HepG2 (cell line): ENCODE results near the gene RBM26. TPM values are rescaled to one million over a fixed set of nuclear protein-coding genes. Genes with fewer than 3 reads are reported as not detected.

Experiments
- ATAC-seq: fragments of 200-7000 bp; cut with Tn5 transposase; 3 replicates; pipeline ENCODE4 v1.9.1; 2020; ENCODE audit warnings: mild to moderate bottlenecking, moderate library complexity
- BruUV-seq: library from RNA; stranded (reverse); fragments of 400-500 nt; replicated peaks from 2 replicates; lab custom pipeline; 2021; lab: Mats Ljungman, UMichigan
- CTCF ChIA-PET: fragments of 300-600 bp; formaldehyde crosslinking; extraction: SDS; loops from one replicate; lab custom pipeline; 2021; ENCODE audit warnings: low total read pairs, inconsistent platforms, low intra/inter-chr PET ratio; lab: Yijun Ruan, JAX
- POLR2A ChIA-PET: fragments of 350-600 bp; sonication (Branson Sonifier 250); formaldehyde crosslinking; loops from one replicate; lab custom pipeline; 2020; ENCODE audit warnings: antibody characterized with exemption, inconsistent platforms; lab: Yijun Ruan, JAX
- DNase-seq: peaks from one replicate; pipeline ENCODE4 v3.0.0-alpha.2; 2015; ENCODE audit warnings: low spot score
- FAIRE-seq: peaks from 3 replicates; lab custom pipeline; 2011; peaks lifted over from hg19 to GRCh38; lab: Jason Lieb, UNC
- H2AFZ ChIP-seq: one replicate; pipeline ENCODE4 v1.6.1; 2011; ENCODE audit warnings: low read length, inconsistent platforms
- H3K27ac ChIP-seq: fragments of 300-600 bp; 3 replicates; pipeline ENCODE4 v1.8.0; 2011; ENCODE audit warnings: mixed run types, mild to moderate bottlenecking, mixed read lengths, low read length, inconsistent platforms; ENCODE audit not compliant: insufficient read depth; ENCODE audit errors: extremely low read length
- H3K27me3 ChIP-seq, 2 experiments: fragments of 200-600 bp in 1 of 2; 2 replicates in 1 of 2; 3 replicates in 1 of 2; pipeline versions ENCODE4 v1.6.0 to v1.8.0; 2011; ENCODE audit warnings: low read length in 2 of 2, mild to moderate bottlenecking in 2 of 2, moderate library complexity in 2 of 2, inconsistent platforms in 1 of 2; ENCODE audit not compliant: insufficient read depth in 2 of 2, control insufficient read depth in 1 of 2
- H3K36me3 ChIP-seq, 2 experiments: fragments of 200-600 bp in 1 of 2; replicated peaks in 1 of 2; 2 replicates in 1 of 2; 3 replicates in 1 of 2; pipeline versions ENCODE4 v1.5.1 to v1.8.0; 2011; ENCODE audit warnings: low read length in 2 of 2, inconsistent platforms in 1 of 2; ENCODE audit not compliant: insufficient read depth in 2 of 2, control insufficient read depth in 1 of 2
- H3K4me1 ChIP-seq: 2 replicates; pipeline ENCODE4 v1.5.1; 2012; ENCODE audit warnings: low read length, inconsistent platforms; ENCODE audit not compliant: insufficient read depth
- H3K4me2 ChIP-seq: 2 replicates; pipeline ENCODE4 v1.6.0; 2011; ENCODE audit warnings: low read depth, low read length, inconsistent platforms
- H3K4me3 ChIP-seq, 3 experiments: fragments of 200-600 bp in 1 of 3; sonication (generic), shearing (Covaris generic) in 1 of 3; replicated peaks in 1 of 3; 2 replicates each; pipeline ENCODE4 v1.5.1; 2011 to 2016; ENCODE audit warnings: low read length in 3 of 3, inconsistent platforms in 2 of 3, low read depth in 2 of 3, mild to moderate bottlenecking in 2 of 3, control low read depth in 1 of 3, mixed read lengths in 1 of 3; ENCODE audit not compliant: insufficient read depth in 1 of 3
- H3K79me2 ChIP-seq: one replicate; pipeline ENCODE4 v1.6.1; 2011; ENCODE audit warnings: low read length, inconsistent platforms; ENCODE audit not compliant: insufficient read depth
- H3K9ac ChIP-seq: 2 replicates; pipeline ENCODE4 v1.6.0; 2011; ENCODE audit warnings: mild to moderate bottlenecking, low read depth, low read length, inconsistent platforms; ENCODE audit not compliant: insufficient read depth
- H3K9me3 ChIP-seq: 2 replicates; pipeline ENCODE4 v1.5.1; 2012; ENCODE audit warnings: mild to moderate bottlenecking, low read length
- H4K20me1 ChIP-seq: 2 replicates; pipeline ENCODE4 v1.6.0; 2011; ENCODE audit warnings: inconsistent platforms, mild to moderate bottlenecking, low read length, moderate library complexity; ENCODE audit not compliant: insufficient read depth
- ATRX ChIP-seq: sonication (generic); formaldehyde crosslinking; IDR thresholded peaks from 2 replicates; pipeline ENCODE4 v1.4.0; 2020; ENCODE audit warnings: missing genetic modification reagents, borderline replicate concordance
- MED8 ChIP-seq: sonication (generic); formaldehyde crosslinking; IDR thresholded peaks from 2 replicates; pipeline ENCODE4 v1.8.1; 2023; ENCODE audit warnings: mild to moderate bottlenecking, missing genetic modification reagents; ENCODE audit not compliant: insufficient replicate concordance
- MEIS1 ChIP-seq: sonication (generic); formaldehyde crosslinking; IDR thresholded peaks from 2 replicates; pipeline ENCODE4 v1.9.0; 2021; ENCODE audit warnings: mild to moderate bottlenecking, missing genetic modification reagents, moderate library complexity, borderline replicate concordance
- NFYB ChIP-seq: sonication (generic); formaldehyde crosslinking; IDR thresholded peaks from 2 replicates; pipeline ENCODE4 v1.4.0; 2020; ENCODE audit warnings: missing genetic modification reagents
- NKX3-1 ChIP-seq: sonication (generic); formaldehyde crosslinking; IDR thresholded peaks from 2 replicates; pipeline ENCODE4 v1.5.0; 2020; ENCODE audit warnings: missing genetic modification reagents
- PCBP1 ChIP-seq: fragments of 200-400 bp; formaldehyde crosslinking; IDR thresholded peaks from 2 replicates; pipeline ENCODE4 v1.6.1; 2017; ENCODE audit warnings: mild to moderate bottlenecking, low read depth, low read length, borderline replicate concordance
- PRMT3 ChIP-seq: sonication (generic); formaldehyde crosslinking; IDR thresholded peaks from 2 replicates; pipeline ENCODE4 v1.8.1; 2022; ENCODE audit warnings: low read depth, mild to moderate bottlenecking, moderate library complexity, missing genetic modification reagents, borderline replicate concordance
- RBM39 ChIP-seq: fragments of 200-400 bp; formaldehyde crosslinking; IDR thresholded peaks from one replicate; pipeline ENCODE4 v1.6.1; 2018; ENCODE audit warnings: antibody characterized with exemption, mild to moderate bottlenecking, low read depth, low read length; ENCODE audit not compliant: poor library complexity, severe bottlenecking
- RFXAP ChIP-seq: sonication (generic); formaldehyde crosslinking; IDR thresholded peaks from 2 replicates; pipeline ENCODE4 v1.4.0; 2020; ENCODE audit warnings: missing genetic modification reagents, borderline replicate concordance
- ZNF136 ChIP-seq: sonication (generic); formaldehyde crosslinking; IDR thresholded peaks from 2 replicates; pipeline ENCODE4 v1.8.1; 2022; ENCODE audit warnings: low read depth, mild to moderate bottlenecking, moderate library complexity, missing genetic modification reagents
- ZNF326 ChIP-seq: sonication (generic); formaldehyde crosslinking; IDR thresholded peaks from 2 replicates; pipeline ENCODE4 v1.4.0; 2020; ENCODE audit warnings: missing genetic modification reagents, borderline replicate concordance
- ZNF556 ChIP-seq: sonication (generic); formaldehyde crosslinking; IDR thresholded peaks from 2 replicates; pipeline ENCODE4 v1.4.0; 2020; ENCODE audit warnings: mild to moderate bottlenecking, missing genetic modification reagents, borderline replicate concordance
- in situ Hi-C: cut with HindIII; loops from 2 replicates; pipeline ENCODE4 v1.10.0; 2017; ENCODE audit warnings: low pct_unique_long_range_greater_than_20kb; ENCODE audit not compliant: extremely low pct_ligation_motif_present
- intact Hi-C: fragments of 100-400 bp; cut with micrococcal nuclease; formaldehyde crosslinking; loops from one replicate; pipeline ENCODE4 v1.10.0; 2022; ENCODE audit not compliant: unreplicated experiment
- polyA plus RNA-seq, 8 experiments: library from polyadenylated mRNA; depleted of rRNA in 3 of 8; stranded (reverse) in 7 of 8; unstranded in 1 of 8; fragments of >200 nt; fragmentation: Illumina TruSeq in 4 of 8; extraction: Trizol in 4 of 8; gene quantifications; 2 replicates each; pipeline versions ENCODE4 v1.2.1 to v1.2.3, GENCODE V29; 2011 to 2016; ENCODE audit warnings: low read depth in 4 of 8, missing spikeins in 1 of 8, mixed read lengths in 1 of 8; ENCODE audit not compliant: insufficient read depth in 1 of 8
- total RNA-seq, 5 experiments: library from RNA; depleted of rRNA; stranded (reverse); fragments of >200 nt; fragmentation: Illumina TruSeq; extraction: Trizol; gene quantifications; 2 replicates each; pipeline ENCODE4 v1.2.3, GENCODE V29; 2016; ENCODE audit warnings: low read depth in 1 of 5

Gene RBM26
- total and polyA plus RNA-seq, 2 of the 13 experiments (the other 11 are each of a cell fraction or from before 2014, with no cell fraction given): 19.4 to 34.4 TPM

- POLR2A ChIA-PET: no interaction called here
- H3K27me3 ChIP-seq: no peaks in the 10 kb centered on the region
- no peak overlapping the region for H3K9ac ChIP-seq
- H3K27ac ChIP-seq: no peak overlapping the region
- ATAC-seq: no peak
- no peak overlapping the region for H3K4me3 ChIP-seq
- no peak for FAIRE-seq
- H3K4me1 ChIP-seq: no peaks in the 10 kb centered on the region
- H3K9me3 ChIP-seq: no peaks in the 10 kb centered on the region
- no peak for DNase-seq
- no peaks in the 10 kb centered on the region for H4K20me1 ChIP-seq
- intact Hi-C loops: no loop called here
- TF ChIP-seq MEIS1: no peak
- TF ChIP-seq PCBP1: no peak
- TF ChIP-seq ATRX (CRISPR knock-in tag): no peak
- no peak for TF ChIP-seq PRMT3
- TF ChIP-seq RFXAP (CRISPR knock-in tag): no peak
- no peak for TF ChIP-seq ZNF136 (CRISPR knock-in tag)
- TF ChIP-seq MED8 (CRISPR knock-in tag): no peak
- TF ChIP-seq NFYB (CRISPR knock-in tag): no peak
- TF ChIP-seq ZNF326 (CRISPR knock-in tag): no peak
- TF ChIP-seq NKX3-1 (CRISPR knock-in tag): no peak
- TF ChIP-seq RBM39: no peak
- TF ChIP-seq ZNF556 (CRISPR knock-in tag): no peak
- BruUV-seq: no TSS peak
- no peaks in the 10 kb centered on the region for H3K36me3 ChIP-seq
- CTCF ChIA-PET: no interaction called here
- no peaks in the 10 kb centered on the region for H3K79me2 ChIP-seq
- in situ Hi-C loops: no loop called here
- no peak overlapping the region for H2AFZ ChIP-seq
- H3K4me2 ChIP-seq: no peak overlapping the region
These were observed 116.5 kb downstream of the RBM26 start for GRCh38 chr13:79289571-79289970.
